WTC11 (cell line): ENCODE results near the gene CALML3. TPM values are rescaled to one million over a fixed set of nuclear protein-coding genes. Genes with fewer than 3 reads are reported as not detected.

Source experiments
- ATAC-seq: fragments of 200-7000 bp; cut with Tn5 transposase; 2 replicates; pipeline ENCODE4 v1.10.0; 2021; ENCODE audit warnings: mild to moderate bottlenecking, moderate library complexity
- CTCF ChIA-PET: fragments of 300-600 bp; sonication (Branson Sonifier 250); formaldehyde crosslinking; loops from one replicate; lab custom pipeline; 2021; ENCODE audit warnings: antibody characterized with exemption; lab: Charles Lee
- POLR2A ChIA-PET: fragments of 350-600 bp; sonication (Branson Sonifier 250); formaldehyde crosslinking; loops from one replicate; lab custom pipeline; 2021; ENCODE audit warnings: antibody characterized with exemption; lab: Charles Lee
- DNase-seq: peaks from one replicate; pipeline ENCODE4 v3.0.0; 2021; ENCODE audit warnings: low spot score
- H3K27ac Mint-ChIP-seq: 2 replicates; pipeline ENCODE4 v1.8.0; 2021; ENCODE audit warnings: mixed read lengths
- H3K27me3 Mint-ChIP-seq: 2 replicates; pipeline ENCODE4 v1.8.0; 2021; ENCODE audit warnings: low read depth, mild to moderate bottlenecking, moderate library complexity, mixed read lengths
- H3K36me3 Mint-ChIP-seq: 2 replicates; pipeline ENCODE4 v1.8.0; 2021; ENCODE audit warnings: mixed read lengths
- H3K4me1 Mint-ChIP-seq: 2 replicates; pipeline ENCODE4 v1.8.0; 2022; ENCODE audit warnings: mixed read lengths
- H3K4me3 Mint-ChIP-seq: 2 replicates; pipeline ENCODE4 v1.8.0; 2021; ENCODE audit warnings: mild to moderate bottlenecking, moderate library complexity, mixed read lengths
- H3K9me3 Mint-ChIP-seq: 2 replicates; pipeline ENCODE4 v1.8.0; 2021; ENCODE audit warnings: mixed read lengths
- ELF4 ChIP-seq: sonication (generic); formaldehyde crosslinking; IDR thresholded peaks from 2 replicates; pipeline ENCODE4 v1.8.1; 2022; ENCODE audit warnings: low read depth, mild to moderate bottlenecking, moderate library complexity, missing genetic modification reagents
- ESRRA ChIP-seq: sonication (generic); formaldehyde crosslinking; IDR thresholded peaks from 2 replicates; pipeline ENCODE4 v1.8.1; 2022; ENCODE audit warnings: mild to moderate bottlenecking, missing genetic modification reagents, borderline replicate concordance
- GTF2I ChIP-seq: fragments of 250-450 bp; sonication (Bioruptor Pico); conservative IDR thresholded peaks from 2 replicates; pipeline ENCODE4 v1.4.0; 2021; ENCODE audit warnings: mild to moderate bottlenecking
- JUN ChIP-seq: sonication (generic); formaldehyde crosslinking; IDR thresholded peaks from 2 replicates; pipeline ENCODE4 v1.8.0; 2023; ENCODE audit warnings: mild to moderate bottlenecking, missing genetic modification reagents
- MXD4 ChIP-seq: fragments of 250-450 bp; sonication (Bioruptor Pico); IDR thresholded peaks from 2 replicates; pipeline ENCODE4 v1.8.0; 2021; ENCODE audit warnings: mild to moderate bottlenecking, moderate library complexity, borderline replicate concordance
- NFYB ChIP-seq: sonication (generic); formaldehyde crosslinking; conservative IDR thresholded peaks from 2 replicates; pipeline ENCODE4 v1.8.0; 2022; ENCODE audit warnings: low read depth, missing genetic modification reagents
- RELA ChIP-seq: sonication (generic); formaldehyde crosslinking; IDR thresholded peaks from 2 replicates; pipeline ENCODE4 v1.8.1; 2022; ENCODE audit warnings: missing genetic modification reagents, mild to moderate bottlenecking, borderline replicate concordance
- RORB ChIP-seq: fragments of 250-450 bp; sonication (Bioruptor Pico); IDR thresholded peaks from 2 replicates; pipeline ENCODE4 v1.9.0; 2021; ENCODE audit warnings: mild to moderate bottlenecking
- SP1 ChIP-seq: sonication (generic); formaldehyde crosslinking; conservative IDR thresholded peaks from 2 replicates; pipeline ENCODE4 v1.8.1; 2022; ENCODE audit warnings: missing genetic modification reagents
- TCF7 ChIP-seq: sonication (generic); formaldehyde crosslinking; IDR thresholded peaks from 2 replicates; pipeline ENCODE4 v1.8.0; 2022; ENCODE audit warnings: mild to moderate bottlenecking, low read depth, missing genetic modification reagents, moderate library complexity
- TEAD4 ChIP-seq: sonication (generic); formaldehyde crosslinking; IDR thresholded peaks from 2 replicates; pipeline ENCODE4 v1.8.0; 2022; ENCODE audit warnings: mild to moderate bottlenecking, missing genetic modification reagents
- ZNF138 ChIP-seq: sonication (generic); formaldehyde crosslinking; conservative IDR thresholded peaks from 2 replicates; pipeline ENCODE4 v1.8.1; 2022; ENCODE audit warnings: mild to moderate bottlenecking, moderate library complexity, missing genetic modification reagents
- ZNF263 ChIP-seq: sonication (generic); formaldehyde crosslinking; IDR thresholded peaks from 2 replicates; pipeline ENCODE4 v1.8.1; 2022; ENCODE audit warnings: low read depth, mild to moderate bottlenecking, moderate library complexity, missing genetic modification reagents
- ZNF317 ChIP-seq: sonication (generic); formaldehyde crosslinking; IDR thresholded peaks from 2 replicates; pipeline ENCODE4 v1.8.1; 2023; ENCODE audit warnings: low read depth, mild to moderate bottlenecking, moderate library complexity, missing genetic modification reagents, borderline replicate concordance
- ZNF396 ChIP-seq: fragments of 250-450 bp; sonication (Bioruptor Pico); IDR thresholded peaks from 2 replicates; pipeline ENCODE4 v1.8.0; 2021; ENCODE audit warnings: mild to moderate bottlenecking, moderate library complexity, borderline replicate concordance
- ZNF671 ChIP-seq: fragments of 250-450 bp; sonication (Bioruptor Pico); IDR thresholded peaks from 2 replicates; pipeline ENCODE4 v1.8.0; 2021; ENCODE audit warnings: mild to moderate bottlenecking
- total RNA-seq: library from RNA; stranded (reverse); gene quantifications from 3 replicates; pipeline ENCODE4 v1.2.3, GENCODE V29; 2021
- TF ChIP-seq, protein P1 (sequence below): sonication (generic); formaldehyde crosslinking; IDR thresholded peaks from 2 replicates; pipeline ENCODE4 v1.8.1; 2023; ENCODE audit warnings: mild to moderate bottlenecking, moderate library complexity, missing genetic modification reagents
- TF ChIP-seq, protein P2 (sequence below): fragments of 250-450 bp; sonication (Bioruptor Pico); IDR thresholded peaks from 2 replicates; pipeline ENCODE4 v1.9.0; 2021; ENCODE audit warnings: mild to moderate bottlenecking
- TF ChIP-seq, protein P3 (sequence below): sonication (generic); formaldehyde crosslinking; IDR thresholded peaks from 2 replicates; pipeline ENCODE4 v1.8.0; 2022; ENCODE audit warnings: mild to moderate bottlenecking, missing genetic modification reagents
- TF ChIP-seq, protein P4 (sequence below): fragments of 250-450 bp; sonication (Bioruptor Pico); IDR thresholded peaks from 2 replicates; pipeline ENCODE4 v2.1.2; 2022; ENCODE audit warnings: mild to moderate bottlenecking, moderate library complexity
- TF ChIP-seq, protein P5 (sequence below): sonication (generic); formaldehyde crosslinking; IDR thresholded peaks from 2 replicates; pipeline ENCODE4 v1.8.1; 2023; ENCODE audit warnings: mild to moderate bottlenecking, missing genetic modification reagents, moderate library complexity

CALML3 gene
- total RNA-seq, 1 experiment from 2014 or later: not detected

DNA sequence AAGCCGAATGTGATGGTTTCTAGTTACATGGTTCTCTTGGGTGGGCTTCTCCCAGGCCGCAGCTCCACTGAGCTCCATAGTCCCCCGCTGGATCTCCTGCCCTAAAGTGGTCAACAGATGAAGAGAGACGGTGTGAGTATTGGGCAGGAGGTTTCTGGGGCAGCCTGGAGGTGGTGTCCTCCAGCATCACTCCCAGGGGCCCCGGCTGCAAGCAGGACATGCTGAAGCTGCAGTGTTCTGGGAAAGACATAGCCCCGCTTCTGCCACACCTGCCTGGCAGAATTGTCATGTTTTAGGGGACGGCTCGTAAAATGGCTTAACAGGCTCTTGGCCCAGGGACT lies 40.4 kb downstream of the CALML3 start (continued):
- TF ChIP-seq ZNF138: no peak
- no peak for TF ChIP-seq JUN (CRISPR knock-in tag)
- TF ChIP-seq, protein P1, sequence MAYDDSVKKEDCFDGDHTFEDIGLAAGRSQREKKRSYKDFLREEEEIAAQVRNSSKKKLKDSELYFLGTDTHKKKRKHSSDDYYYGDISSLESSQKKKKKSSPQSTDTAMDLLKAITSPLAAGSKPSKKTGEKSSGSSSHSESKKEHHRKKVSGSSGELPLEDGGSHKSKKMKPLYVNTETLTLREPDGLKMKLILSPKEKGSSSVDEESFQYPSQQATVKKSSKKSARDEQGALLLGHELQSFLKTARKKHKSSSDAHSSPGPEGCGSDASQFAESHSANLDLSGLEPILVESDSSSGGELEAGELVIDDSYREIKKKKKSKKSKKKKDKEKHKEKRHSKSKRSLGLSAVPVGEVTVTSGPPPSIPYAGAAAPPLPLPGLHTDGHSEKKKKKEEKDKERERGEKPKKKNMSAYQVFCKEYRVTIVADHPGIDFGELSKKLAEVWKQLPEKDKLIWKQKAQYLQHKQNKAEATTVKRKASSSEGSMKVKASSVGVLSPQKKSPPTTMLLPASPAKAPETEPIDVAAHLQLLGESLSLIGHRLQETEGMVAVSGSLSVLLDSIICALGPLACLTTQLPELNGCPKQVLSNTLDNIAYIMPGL (CRISPR knock-in tag): no peak
- TF ChIP-seq, protein P2, sequence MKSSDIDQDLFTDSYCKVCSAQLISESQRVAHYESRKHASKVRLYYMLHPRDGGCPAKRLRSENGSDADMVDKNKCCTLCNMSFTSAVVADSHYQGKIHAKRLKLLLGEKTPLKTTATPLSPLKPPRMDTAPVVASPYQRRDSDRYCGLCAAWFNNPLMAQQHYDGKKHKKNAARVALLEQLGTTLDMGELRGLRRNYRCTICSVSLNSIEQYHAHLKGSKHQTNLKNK: no peak
- no peak for TF ChIP-seq TEAD4
- TF ChIP-seq GTF2I (CRISPR knock-in tag): no peak
- TF ChIP-seq MXD4 (CRISPR knock-in tag): no peak
- no peak for TF ChIP-seq ELF4

DNA sequence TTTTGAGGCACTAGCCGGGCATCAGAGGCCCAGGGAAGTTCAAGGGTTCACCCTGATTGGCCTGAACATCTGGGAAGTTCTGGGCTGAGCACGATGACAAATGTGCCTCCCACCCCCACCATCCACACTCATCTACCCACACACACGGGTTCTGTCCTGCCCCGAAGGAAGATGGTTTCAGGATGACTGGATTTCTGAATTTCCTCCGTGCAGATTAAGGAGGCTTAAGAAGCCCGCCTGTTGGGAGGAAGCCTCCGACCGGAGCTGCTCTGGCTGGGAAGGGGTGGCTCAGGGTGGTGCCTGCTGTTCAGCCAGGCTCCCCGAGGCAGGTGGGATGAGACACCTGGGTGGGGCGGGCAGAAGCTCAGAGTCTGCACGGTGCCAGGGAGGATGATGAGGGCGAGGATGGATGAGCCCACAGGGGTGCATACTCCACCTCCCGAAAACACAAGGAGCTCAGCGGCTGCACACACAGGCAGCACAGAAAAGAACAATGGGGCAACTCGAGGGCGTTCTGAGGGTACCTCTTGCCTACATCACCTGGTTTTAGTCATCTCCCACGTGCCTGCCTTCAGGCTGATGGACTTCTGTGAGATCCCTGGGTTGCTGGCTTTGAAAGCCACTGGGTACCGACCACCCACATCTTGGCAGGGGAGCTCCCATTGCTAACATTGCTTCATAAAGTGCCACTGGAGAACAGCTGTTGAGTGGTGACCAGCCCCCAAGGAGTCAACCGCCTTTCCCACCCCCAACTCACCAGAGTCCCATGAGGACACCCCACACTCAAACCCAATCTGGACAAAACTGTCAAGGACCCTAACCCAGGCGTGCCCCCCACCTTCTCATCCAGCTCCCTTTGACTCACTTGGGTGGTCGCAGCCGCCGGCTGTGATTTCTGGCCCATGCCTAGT lies 41.2 kb downstream of the CALML3 start:
- Mint-ChIP-seq H3K4me1 (peaks cover 7% of the 10 kb centered on the region; the same call in 1 of the 2 replicates), H3K27me3 (peaks cover 2% of the 10 kb centered on the region; the same call in 1 of the 2 replicates), H3K36me3 (no peaks in the 10 kb centered on the region)
- ChIA-PET CTCF (no interaction called here), POLR2A (no interaction called here)
- TF ChIP-seq RORB (CRISPR knock-in tag) (no peak), ZNF671 (CRISPR knock-in tag) (no peak), RELA (CRISPR knock-in tag) (no peak), ZNF396 (no peak), ESRRA (no peak), TCF7 (CRISPR knock-in tag) (no peak), JUN (CRISPR knock-in tag) (no peak), SP1 (CRISPR knock-in tag) (no peak), NFYB (CRISPR knock-in tag) (no peak), ZNF263 (CRISPR knock-in tag) (no peak), ZNF317 (CRISPR knock-in tag) (no peak), ZNF138 (no peak)
- TF ChIP-seq, protein P3, sequence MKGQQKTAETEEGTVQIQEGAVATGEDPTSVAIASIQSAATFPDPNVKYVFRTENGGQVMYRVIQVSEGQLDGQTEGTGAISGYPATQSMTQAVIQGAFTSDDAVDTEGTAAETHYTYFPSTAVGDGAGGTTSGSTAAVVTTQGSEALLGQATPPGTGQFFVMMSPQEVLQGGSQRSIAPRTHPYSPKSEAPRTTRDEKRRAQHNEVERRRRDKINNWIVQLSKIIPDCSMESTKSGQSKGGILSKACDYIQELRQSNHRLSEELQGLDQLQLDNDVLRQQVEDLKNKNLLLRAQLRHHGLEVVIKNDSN (CRISPR knock-in tag): no peak
- TF ChIP-seq, protein P4, sequence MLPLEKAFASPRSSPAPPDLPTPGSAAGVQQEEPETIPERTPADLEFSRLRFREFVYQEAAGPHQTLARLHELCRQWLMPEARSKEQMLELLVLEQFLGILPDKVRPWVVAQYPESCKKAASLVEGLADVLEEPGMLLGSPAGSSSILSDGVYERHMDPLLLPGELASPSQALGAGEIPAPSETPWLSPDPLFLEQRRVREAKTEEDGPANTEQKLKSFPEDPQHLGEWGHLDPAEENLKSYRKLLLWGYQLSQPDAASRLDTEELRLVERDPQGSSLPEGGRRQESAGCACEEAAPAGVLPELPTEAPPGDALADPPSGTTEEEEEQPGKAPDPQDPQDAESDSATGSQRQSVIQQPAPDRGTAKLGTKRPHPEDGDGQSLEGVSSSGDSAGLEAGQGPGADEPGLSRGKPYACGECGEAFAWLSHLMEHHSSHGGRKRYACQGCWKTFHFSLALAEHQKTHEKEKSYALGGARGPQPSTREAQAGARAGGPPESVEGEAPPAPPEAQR (CRISPR knock-in tag): no peak
- TF ChIP-seq, protein P5, sequence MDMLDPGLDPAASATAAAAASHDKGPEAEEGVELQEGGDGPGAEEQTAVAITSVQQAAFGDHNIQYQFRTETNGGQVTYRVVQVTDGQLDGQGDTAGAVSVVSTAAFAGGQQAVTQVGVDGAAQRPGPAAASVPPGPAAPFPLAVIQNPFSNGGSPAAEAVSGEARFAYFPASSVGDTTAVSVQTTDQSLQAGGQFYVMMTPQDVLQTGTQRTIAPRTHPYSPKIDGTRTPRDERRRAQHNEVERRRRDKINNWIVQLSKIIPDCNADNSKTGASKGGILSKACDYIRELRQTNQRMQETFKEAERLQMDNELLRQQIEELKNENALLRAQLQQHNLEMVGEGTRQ: no peak
- TF ChIP-seq, all 79 proteins: peak for 0
- Mint-ChIP-seq H3K9me3 (no peaks in the 10 kb centered on the region), H3K27ac (no peak overlapping the region; the same call in 1 of the 2 replicates), H3K4me3 (no peak overlapping the region)
- no peak for DNase-seq
- ATAC-seq: no peak
